Activated B cell treated with CpG ODN at 0.5 μM for 24 hours (primary cell): ENCODE results near the gene PRR14L. TPM values are rescaled to one million over a fixed set of nuclear protein-coding genes. Genes with fewer than 3 reads are reported as not detected.
"Not testable (repeated sequence)": the region's sequence is repeated elsewhere in the genome, so short reads cannot be mapped to it uniquely, and the experiment has no call there.

Experiments used
- ATAC-seq: fragments of 200-7000 bp; cut with Tn5 transposase; one replicate; pipeline ENCODE4 v1.10.0; 2021; ENCODE audit warnings: low read depth, mild to moderate bottlenecking, moderate library complexity
- CTCF ChIA-PET: fragments of 350-600 bp; sonication (Branson Sonifier 250); formaldehyde crosslinking; loops from one replicate; lab custom pipeline; 2021; ENCODE audit warnings: antibody characterized with exemption; lab: Charles Lee
- POLR2A ChIA-PET: fragments of 350-600 bp; sonication (Branson Sonifier 250); formaldehyde crosslinking; loops from one replicate; lab custom pipeline; 2021; ENCODE audit warnings: antibody characterized with exemption; lab: Charles Lee
- DNase-seq: peaks from one replicate; pipeline ENCODE4 v3.0.0; 2022
- H3K27ac Mint-ChIP-seq: one replicate; pipeline ENCODE4 v1.8.0; 2020; ENCODE audit warnings: mixed read lengths
- H3K27me3 Mint-ChIP-seq: one replicate; pipeline ENCODE4 v1.8.0; 2021; ENCODE audit warnings: mixed read lengths
- H3K36me3 Mint-ChIP-seq: one replicate; pipeline ENCODE4 v1.8.0; 2021; ENCODE audit warnings: low read depth, mixed read lengths
- H3K4me1 Mint-ChIP-seq: one replicate; pipeline ENCODE4 v1.8.0; 2021; ENCODE audit warnings: mixed read lengths
- H3K4me3 Mint-ChIP-seq: one replicate; pipeline ENCODE4 v1.8.0; 2020; ENCODE audit warnings: mild to moderate bottlenecking, mixed read lengths
- H3K9me3 Mint-ChIP-seq: one replicate; pipeline ENCODE4 v1.8.0; 2020; ENCODE audit warnings: mixed read lengths
- CTCF ChIP-seq: fragments of 200-600 bp; IDR thresholded peaks from one replicate; pipeline ENCODE4 v1.8.0; 2022; ENCODE audit warnings: antibody characterized with exemption, mild to moderate bottlenecking
- intact Hi-C: fragments of 100-400 bp; cut with micrococcal nuclease; formaldehyde crosslinking; loops from one replicate; pipeline ENCODE4 v1.15.1; 2024
- total RNA-seq: library from RNA; stranded (reverse); gene quantifications from 2 replicates; pipeline ENCODE4 v1.2.3, GENCODE V29; 2022

The PRR14L gene
- total RNA-seq, 1 donor from 2014 or later: 59.5 TPM

GRCh38 chr22:31726692-31727091, 23.2 kb downstream of the PRR14L start:
- intact Hi-C loops: no loop called here
- no peak for TF ChIP-seq CTCF
- H3K36me3 Mint-ChIP-seq: peaks cover 47% of the 10 kb centered on the region
- H3K27ac Mint-ChIP-seq: no peak overlapping the region
- ChIA-PET CTCF (no interaction called here), POLR2A (interaction anchor here (0.5 to 0.7 kb wide), 2 partner anchors 25 to 229 kb away, joined by 3 to 7 read pairs; no protein-coding TSS in a partner anchor)
- ATAC-seq: no peak
- H3K4me3 Mint-ChIP-seq: no peak overlapping the region
- no peaks in the 10 kb centered on the region for H3K27me3 Mint-ChIP-seq
- DNase-seq: no peak
- H3K4me1 Mint-ChIP-seq: no peaks in the 10 kb centered on the region
- H3K9me3 Mint-ChIP-seq: no peaks in the 10 kb centered on the region

- H3K4me3 Mint-ChIP-seq: no peak overlapping the region
- CTCF ChIA-PET: no interaction called here
Observed at GRCh38 chr22:31723723-31724122, 26.2 kb downstream of the PRR14L start.

GRCh38 chr22:31719850-31720471, 30.0 kb downstream of the PRR14L start:
- H3K4me1 Mint-ChIP-seq: no peaks in the 10 kb centered on the region
- CTCF ChIA-PET: no interaction called here
- POLR2A ChIA-PET: no interaction called here
- ATAC-seq: no peak
- H3K27ac Mint-ChIP-seq: no peak overlapping the region
- no peaks in the 10 kb centered on the region for H3K9me3 Mint-ChIP-seq
- H3K4me3 Mint-ChIP-seq: no peak overlapping the region
- peaks cover 74% of the 10 kb centered on the region for H3K36me3 Mint-ChIP-seq
- no peaks in the 10 kb centered on the region for H3K27me3 Mint-ChIP-seq
- no peak for DNase-seq
- intact Hi-C loops: no loop called here
- TF ChIP-seq CTCF: no peak

More at GRCh38 chr22:31723723-31724122, 26.2 kb downstream of the PRR14L start:
- DNase-seq: no peak
- Mint-ChIP-seq H3K36me3 (peaks cover 64% of the 10 kb centered on the region), H3K4me1 (no peaks in the 10 kb centered on the region), H3K9me3 (no peaks in the 10 kb centered on the region), H3K27me3 (no peaks in the 10 kb centered on the region), H3K27ac (no peak overlapping the region)
- intact Hi-C loops: no loop called here
- ATAC-seq: no peak
- TF ChIP-seq CTCF: no peak
- POLR2A ChIA-PET: interaction anchor here (0.6 kb wide), 1 partner anchor 15 kb away, joined by 5 read pairs; no protein-coding TSS in a partner anchor

- Mint-ChIP-seq H3K4me3 (no peak overlapping the region), H3K36me3 (peaks cover 71% of the 10 kb centered on the region), H3K27me3 (no peaks in the 10 kb centered on the region), H3K9me3 (no peaks in the 10 kb centered on the region), H3K27ac (no peak overlapping the region), H3K4me1 (no peaks in the 10 kb centered on the region)
- ChIA-PET CTCF (no interaction called here), POLR2A (no interaction called here)
- TF ChIP-seq CTCF: no peak
- intact Hi-C loops: no loop called here
- ATAC-seq (no peak), DNase-seq (no peak)
Observed at GRCh38 chr22:31715147-31715778, 34.7 kb downstream of the PRR14L start.

- ATAC-seq, intact Hi-C loops, CTCF ChIA-PET, H3K4me3 Mint-ChIP-seq, H3K27me3 Mint-ChIP-seq, DNase-seq, H3K9me3 Mint-ChIP-seq, H3K4me1 Mint-ChIP-seq, H3K27ac Mint-ChIP-seq, POLR2A ChIA-PET: not testable (repeated sequence)
- peaks cover 58% of the 10 kb centered on the region for H3K36me3 Mint-ChIP-seq
Observed at GRCh38 chr22:31711226-31711625, 38.7 kb downstream of the PRR14L start.
